GM12878 (cell line): ENCODE results near the gene AGPAT4. TPM values are rescaled to one million over a fixed set of nuclear protein-coding genes. Genes with fewer than 3 reads are reported as not detected.

ENCODE experiments used
- ATAC-seq: fragments of 200-7000 bp; cut with Tn5 transposase; 3 replicates; pipeline ENCODE4 v1.9.1; 2020; ENCODE audit warnings: mild to moderate bottlenecking, moderate library complexity
- BruUV-seq: library from RNA; stranded (reverse); fragments of 400-500 nt; replicated peaks from 2 replicates; lab custom pipeline; 2021; lab: Mats Ljungman, UMichigan
- CTCF ChIA-PET: fragments of 300-600 bp; sonication (Branson Sonifier 250); formaldehyde crosslinking; extraction: SDS; loops from one replicate; lab custom pipeline; 2021; ENCODE audit warnings: inconsistent platforms; lab: Yijun Ruan, JAX
- POLR2A ChIA-PET: fragments of 350-600 bp; formaldehyde crosslinking; extraction: SDS; loops from one replicate; lab custom pipeline; 2021; ENCODE audit warnings: inconsistent platforms; lab: Charles Lee
- RAD21 ChIA-PET: fragments of 300-600 bp; sonication (Branson Sonifier 250); formaldehyde crosslinking; loops from one replicate; lab custom pipeline; 2023; ENCODE audit warnings: antibody characterized with exemption; ENCODE audit not compliant: unreplicated experiment; lab: Charles Lee
- SMC1A ChIA-PET: fragments of 300-600 bp; sonication (Branson Sonifier 250); formaldehyde crosslinking; loops from one replicate; lab custom pipeline; 2023; ENCODE audit not compliant: unreplicated experiment, uncharacterized antibody; lab: Charles Lee
- DNase-seq: peaks from one replicate; pipeline ENCODE4 v3.0.0-alpha.2; 2011; ENCODE audit warnings: low read depth, low spot score
- FAIRE-seq: peaks from 3 replicates; lab custom pipeline; 2011; peaks lifted over from hg19 to GRCh38; lab: Jason Lieb, UNC
- H2AFZ ChIP-seq: 2 replicates; pipeline ENCODE4 v1.6.0; 2011; ENCODE audit warnings: low read depth, low read length, control low read depth; ENCODE audit not compliant: control insufficient read depth
- H3K27ac ChIP-seq: 2 replicates; pipeline ENCODE4 v1.5.1; 2011; ENCODE audit warnings: control low read depth; ENCODE audit not compliant: control insufficient read depth, insufficient read depth
- H3K27me3 ChIP-seq, 2 experiments: replicated peaks in 1 of 2; 2 replicates each; pipeline versions ENCODE4 v1.6.0 to v1.6.1; 2011; ENCODE audit warnings: low read length in 1 of 2; ENCODE audit not compliant: control insufficient read depth in 2 of 2, insufficient read depth in 2 of 2
- H3K36me3 ChIP-seq, 2 experiments: 2 replicates each; pipeline ENCODE4 v1.5.1; 2011; ENCODE audit warnings: low read length in 1 of 2; ENCODE audit not compliant: control insufficient read depth in 2 of 2, insufficient read depth in 2 of 2
- H3K4me1 ChIP-seq: 2 replicates; pipeline ENCODE4 v1.6.1; 2011; ENCODE audit warnings: mild to moderate bottlenecking, low read length, moderate library complexity, mixed read lengths; ENCODE audit not compliant: control insufficient read depth, insufficient read depth
- H3K4me2 ChIP-seq: 2 replicates; pipeline ENCODE4 v1.6.0; 2011; ENCODE audit warnings: control low read depth; ENCODE audit not compliant: control insufficient read depth, insufficient read depth
- H3K4me3 ChIP-seq: fragments of 200-600 bp; sonication (generic); 2 replicates; pipeline ENCODE4 v1.5.1; 2016
- H3K79me2 ChIP-seq: 2 replicates; pipeline ENCODE4 v1.6.0; 2011; ENCODE audit warnings: low read length; ENCODE audit not compliant: control insufficient read depth, insufficient read depth
- H3K9ac ChIP-seq: 2 replicates; pipeline ENCODE4 v1.8.0; 2011; ENCODE audit warnings: low read length, control low read depth, mixed read lengths; ENCODE audit not compliant: control insufficient read depth, insufficient read depth
- H3K9me3 ChIP-seq: replicated peaks from 3 replicates; pipeline ENCODE4 v1.5.1; 2011; ENCODE audit warnings: mild to moderate bottlenecking, low read length; ENCODE audit not compliant: control insufficient read depth, insufficient read depth
- H4K20me1 ChIP-seq: 2 replicates; pipeline ENCODE4 v1.6.0; 2011; ENCODE audit not compliant: control insufficient read depth, insufficient read depth
- BHLHE40 ChIP-seq, 2 experiments: fragments of 450-650 bp in 1 of 2; IDR thresholded peaks; 2 replicates each; pipeline ENCODE4 v1.6.1; 2011 to 2017; ENCODE audit warnings: low read depth in 2 of 2, borderline replicate concordance in 1 of 2, improper control_type of control experiment in 1 of 2, low read length in 1 of 2, mild to moderate bottlenecking in 1 of 2
- CBX3 ChIP-seq: fragments of 200-600 bp; sonication (generic); IDR thresholded peaks from 2 replicates; pipeline ENCODE4 v1.6.1; 2016; ENCODE audit warnings: low read depth, borderline replicate concordance
- KAT2A ChIP-seq: conservative IDR thresholded peaks from 2 replicates; pipeline ENCODE4 v1.6.1; 2011; ENCODE audit warnings: low read depth, low read length; ENCODE audit not compliant: control insufficient read depth
- MLLT1 ChIP-seq: fragments of 450-650 bp; IDR thresholded peaks from 2 replicates; pipeline ENCODE4 v1.6.1; 2016; ENCODE audit warnings: mild to moderate bottlenecking
- NKRF ChIP-seq: fragments of 450-650 bp; conservative IDR thresholded peaks from 2 replicates; pipeline ENCODE4 v1.6.1; 2017; ENCODE audit warnings: mild to moderate bottlenecking, moderate library complexity
- PML ChIP-seq: IDR thresholded peaks from 2 replicates; pipeline ENCODE4 v1.6.1; 2012; ENCODE audit warnings: low read length, inconsistent platforms
- SMC3 ChIP-seq: IDR thresholded peaks from 2 replicates; pipeline ENCODE4 v1.6.1; 2011; ENCODE audit warnings: low read length, improper control_type of control experiment, borderline replicate concordance
- ZSCAN29 ChIP-seq: fragments of 450-650 bp; IDR thresholded peaks from 2 replicates; pipeline ENCODE4 v1.6.1; 2017; ENCODE audit warnings: mild to moderate bottlenecking, moderate library complexity
- WGBS: methylation state at CpG from one replicate; pipeline ENCODE4 v1.1.6; 2016; ENCODE audit warnings: low lambda C conversion rate; ENCODE audit not compliant: insufficient replicate concordance, insufficient coverage; ENCODE audit errors: missing lambda C conversion rate; 5-methylcytosine and 5-hydroxymethylcytosine counted together
- in situ Hi-C: fragments of 300-500 bp; cut with MboI; formaldehyde crosslinking; loops from 9 replicates; pipeline ENCODE4 v1.14.3; 2018; ENCODE audit warnings: mixed read lengths
- intact Hi-C: fragments of 100-400 bp; cut with micrococcal nuclease; formaldehyde crosslinking; loops from one replicate; pipeline ENCODE4 v1.14.2; 2022; ENCODE audit not compliant: unreplicated experiment
- polyA plus RNA-seq, 11 experiments: library from polyadenylated mRNA; depleted of rRNA in 4 of 11; unstranded in 6 of 11; stranded (reverse) in 5 of 11; fragments of >200 nt; fragmentation: Nextera tagmentation in 4 of 11; fragmentation: Illumina TruSeq in 1 of 11; extraction: Ambion mirVana in 4 of 11; extraction: Trizol in 1 of 11; gene quantifications; 1 replicate in 1 of 11; 2 replicates in 10 of 11; pipeline versions ENCODE4 v1.2.1 to v1.2.3, GENCODE V29; 2011 to 2016; ENCODE audit warnings: inconsistent platforms in 2 of 11, missing spikeins in 2 of 11, low read depth in 1 of 11
- total RNA-seq, 4 experiments: library from RNA; depleted of rRNA in 3 of 4; stranded (reverse); fragments of >200 nt in 3 of 4; fragmentation: Illumina TruSeq in 1 of 4; extraction: Trizol in 1 of 4; gene quantifications; 2 replicates each; pipeline versions ENCODE4 v1.2.1 to v1.2.3, GENCODE V29; 2013 to 2021
- TF ChIP-seq, protein P1 (sequence below): fragments of 450-650 bp; IDR thresholded peaks from 2 replicates; pipeline ENCODE4 v1.6.1; 2017; ENCODE audit warnings: low read depth, mild to moderate bottlenecking, moderate library complexity
- TF ChIP-seq, protein P2 (sequence below): IDR thresholded peaks from 2 replicates; pipeline ENCODE4 v1.6.1; 2012; ENCODE audit warnings: improper control_type of control experiment, low read depth, low read length; ENCODE audit not compliant: insufficient replicate concordance

The AGPAT4 gene
- total and polyA plus RNA-seq, 10 of the 15 experiments (the other 5 are each of a cell fraction or from before 2014, with no cell fraction given): 0.34 to 2.2 (median 1.3) TPM

- no peaks in the 10 kb centered on the region for H3K27me3 ChIP-seq
- no peak for FAIRE-seq
- in situ Hi-C loops (no loop called here), intact Hi-C loops (no loop called here)
- 5% methylated on average over 2 of the region's 2 CpGs for WGBS
- DNase-seq: no peak
- H3K4me3 ChIP-seq: no peak overlapping the region
- no peaks in the 10 kb centered on the region for H3K36me3 ChIP-seq
- BruUV-seq: no TSS peak
- ChIA-PET SMC1A (no interaction called here), RAD21 (interaction anchor here (0.6 kb wide), 1 partner anchor 117 kb away, joined by 3 read pairs; no protein-coding TSS in a partner anchor), CTCF (no interaction called here), POLR2A (no interaction called here)
- H2AFZ ChIP-seq: no peak overlapping the region
- no peaks in the 10 kb centered on the region for H4K20me1 ChIP-seq
- no peak overlapping the region for H3K4me2 ChIP-seq
- H3K4me1 ChIP-seq: no peaks in the 10 kb centered on the region
- no peaks in the 10 kb centered on the region for H3K9me3 ChIP-seq
- no peak overlapping the region for H3K9ac ChIP-seq
- no peak for ATAC-seq
- no peaks in the 10 kb centered on the region for H3K79me2 ChIP-seq
- no peak overlapping the region for H3K27ac ChIP-seq
- no peak for TF ChIP-seq PML
- TF ChIP-seq ZSCAN29: no peak
- TF ChIP-seq, protein P1, sequence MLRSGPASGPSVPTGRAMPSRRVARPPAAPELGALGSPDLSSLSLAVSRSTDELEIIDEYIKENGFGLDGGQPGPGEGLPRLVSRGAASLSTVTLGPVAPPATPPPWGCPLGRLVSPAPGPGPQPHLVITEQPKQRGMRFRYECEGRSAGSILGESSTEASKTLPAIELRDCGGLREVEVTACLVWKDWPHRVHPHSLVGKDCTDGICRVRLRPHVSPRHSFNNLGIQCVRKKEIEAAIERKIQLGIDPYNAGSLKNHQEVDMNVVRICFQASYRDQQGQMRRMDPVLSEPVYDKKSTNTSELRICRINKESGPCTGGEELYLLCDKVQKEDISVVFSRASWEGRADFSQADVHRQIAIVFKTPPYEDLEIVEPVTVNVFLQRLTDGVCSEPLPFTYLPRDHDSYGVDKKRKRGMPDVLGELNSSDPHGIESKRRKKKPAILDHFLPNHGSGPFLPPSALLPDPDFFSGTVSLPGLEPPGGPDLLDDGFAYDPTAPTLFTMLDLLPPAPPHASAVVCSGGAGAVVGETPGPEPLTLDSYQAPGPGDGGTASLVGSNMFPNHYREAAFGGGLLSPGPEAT: no peak
- TF ChIP-seq KAT2A: no peak
- no peak for TF ChIP-seq BHLHE40 (IDR thresholded peaks at IDR 0.05; ENCODE audit: borderline replicate concordance in 1 of 2, low read depth in 2 of 2, low read length in 1 of 2)
- TF ChIP-seq SMC3: no peak
- TF ChIP-seq, protein P2, sequence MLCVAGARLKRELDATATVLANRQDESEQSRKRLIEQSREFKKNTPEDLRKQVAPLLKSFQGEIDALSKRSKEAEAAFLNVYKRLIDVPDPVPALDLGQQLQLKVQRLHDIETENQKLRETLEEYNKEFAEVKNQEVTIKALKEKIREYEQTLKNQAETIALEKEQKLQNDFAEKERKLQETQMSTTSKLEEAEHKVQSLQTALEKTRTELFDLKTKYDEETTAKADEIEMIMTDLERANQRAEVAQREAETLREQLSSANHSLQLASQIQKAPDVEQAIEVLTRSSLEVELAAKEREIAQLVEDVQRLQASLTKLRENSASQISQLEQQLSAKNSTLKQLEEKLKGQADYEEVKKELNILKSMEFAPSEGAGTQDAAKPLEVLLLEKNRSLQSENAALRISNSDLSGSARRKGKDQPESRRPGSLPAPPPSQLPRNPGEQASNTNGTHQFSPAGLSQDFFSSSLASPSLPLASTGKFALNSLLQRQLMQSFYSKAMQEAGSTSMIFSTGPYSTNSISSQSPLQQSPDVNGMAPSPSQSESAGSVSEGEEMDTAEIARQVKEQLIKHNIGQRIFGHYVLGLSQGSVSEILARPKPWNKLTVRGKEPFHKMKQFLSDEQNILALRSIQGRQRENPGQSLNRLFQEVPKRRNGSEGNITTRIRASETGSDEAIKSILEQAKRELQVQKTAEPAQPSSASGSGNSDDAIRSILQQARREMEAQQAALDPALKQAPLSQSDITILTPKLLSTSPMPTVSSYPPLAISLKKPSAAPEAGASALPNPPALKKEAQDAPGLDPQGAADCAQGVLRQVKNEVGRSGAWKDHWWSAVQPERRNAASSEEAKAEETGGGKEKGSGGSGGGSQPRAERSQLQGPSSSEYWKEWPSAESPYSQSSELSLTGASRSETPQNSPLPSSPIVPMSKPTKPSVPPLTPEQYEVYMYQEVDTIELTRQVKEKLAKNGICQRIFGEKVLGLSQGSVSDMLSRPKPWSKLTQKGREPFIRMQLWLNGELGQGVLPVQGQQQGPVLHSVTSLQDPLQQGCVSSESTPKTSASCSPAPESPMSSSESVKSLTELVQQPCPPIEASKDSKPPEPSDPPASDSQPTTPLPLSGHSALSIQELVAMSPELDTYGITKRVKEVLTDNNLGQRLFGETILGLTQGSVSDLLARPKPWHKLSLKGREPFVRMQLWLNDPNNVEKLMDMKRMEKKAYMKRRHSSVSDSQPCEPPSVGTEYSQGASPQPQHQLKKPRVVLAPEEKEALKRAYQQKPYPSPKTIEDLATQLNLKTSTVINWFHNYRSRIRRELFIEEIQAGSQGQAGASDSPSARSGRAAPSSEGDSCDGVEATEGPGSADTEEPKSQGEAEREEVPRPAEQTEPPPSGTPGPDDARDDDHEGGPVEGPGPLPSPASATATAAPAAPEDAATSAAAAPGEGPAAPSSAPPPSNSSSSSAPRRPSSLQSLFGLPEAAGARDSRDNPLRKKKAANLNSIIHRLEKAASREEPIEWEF: no peak
- TF ChIP-seq MLLT1: no peak
- TF ChIP-seq NKRF: no peak
- no peak for TF ChIP-seq CBX3
These were observed 27.5 kb upstream of the AGPAT4 start for GRCh38 chr6:161301338-161301737.
